ENCODE data around the gene ULK4.
"Not testable (repeated sequence)": the region's sequence is repeated elsewhere in the genome, so short reads cannot be mapped to it uniquely, and the experiment has no call there.

The ULK4 gene

DNA sequence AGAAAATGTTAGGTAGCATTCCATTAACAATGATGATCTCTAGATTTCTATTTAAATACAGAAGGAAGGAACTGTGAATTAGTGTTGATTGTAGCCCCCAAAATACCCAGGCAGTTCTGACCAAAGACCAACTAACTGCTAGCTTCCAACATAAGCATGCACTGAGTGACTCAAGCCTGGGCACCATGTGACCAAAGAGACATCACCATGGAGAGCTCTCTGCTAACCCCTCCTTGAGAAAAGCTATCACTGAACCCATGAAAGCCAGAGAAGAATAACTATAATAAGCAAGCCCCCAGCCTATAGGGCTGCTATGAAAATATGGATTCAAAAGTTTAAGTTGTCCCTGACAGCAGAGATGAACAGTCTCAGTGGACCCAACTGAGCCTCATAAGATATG lies 310.2 kb downstream of the ULK4 start:
- no peak for DNase-seq (ENCODE audit: extremely low read depth in 1 of 2, low read depth in 1 of 2)

DNA sequence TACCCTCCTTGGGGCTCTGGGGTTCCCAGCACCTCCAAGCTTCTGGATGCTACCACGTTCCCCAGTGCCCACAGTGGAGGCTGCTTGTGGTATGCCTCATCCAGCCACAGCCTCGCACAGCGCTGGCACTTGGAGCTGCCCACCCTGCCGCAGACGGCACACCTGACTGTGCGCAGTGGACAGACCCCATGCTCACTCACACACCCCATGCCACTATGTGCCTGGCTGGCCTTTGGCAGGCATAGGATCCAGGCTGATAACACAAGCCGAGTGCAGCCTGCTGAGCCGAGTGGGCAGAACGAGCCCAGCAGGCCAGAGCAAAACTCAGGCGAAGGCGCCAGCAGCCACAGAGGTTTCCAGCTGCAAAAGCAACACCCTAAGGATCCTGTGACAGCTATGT lies 311.5 kb downstream of the ULK4 start:
- DNase-seq (ENCODE audit: extremely low read depth in 1 of 2, low read depth in 1 of 2) = no peak

DNA sequence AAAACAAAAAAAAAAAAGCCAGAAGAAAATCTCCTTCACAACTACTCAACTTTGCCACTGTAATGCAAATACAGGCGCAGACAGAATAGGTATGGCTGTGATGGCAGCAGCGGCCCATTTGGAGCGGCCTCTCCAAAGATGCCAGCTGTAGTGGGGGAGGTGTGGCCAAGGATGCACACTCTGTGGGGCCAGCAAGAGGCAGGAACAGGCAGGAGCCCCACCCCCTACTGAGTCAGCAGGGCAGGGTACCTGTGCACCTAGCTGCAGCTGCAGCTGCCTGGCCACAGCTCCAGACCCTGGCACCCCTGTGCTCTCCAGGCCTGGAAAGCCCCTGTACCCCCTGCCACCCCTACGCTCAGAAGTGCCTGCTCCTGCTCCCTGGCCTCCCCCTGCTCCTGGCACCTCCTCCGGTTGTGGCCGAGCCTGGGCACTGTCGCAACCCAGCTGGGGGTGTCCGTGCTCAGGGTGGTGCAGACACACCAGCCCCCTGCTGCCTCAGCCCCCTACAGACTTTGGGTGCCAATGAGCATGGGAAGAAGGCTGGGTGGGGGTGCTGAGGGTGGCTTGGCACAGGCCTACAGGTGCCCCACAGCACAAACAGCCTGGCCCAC lies 312.7 kb downstream of the ULK4 start:
- no peak for DNase-seq (ENCODE audit: extremely low read depth in 1 of 2, low read depth in 1 of 2)

DNA sequence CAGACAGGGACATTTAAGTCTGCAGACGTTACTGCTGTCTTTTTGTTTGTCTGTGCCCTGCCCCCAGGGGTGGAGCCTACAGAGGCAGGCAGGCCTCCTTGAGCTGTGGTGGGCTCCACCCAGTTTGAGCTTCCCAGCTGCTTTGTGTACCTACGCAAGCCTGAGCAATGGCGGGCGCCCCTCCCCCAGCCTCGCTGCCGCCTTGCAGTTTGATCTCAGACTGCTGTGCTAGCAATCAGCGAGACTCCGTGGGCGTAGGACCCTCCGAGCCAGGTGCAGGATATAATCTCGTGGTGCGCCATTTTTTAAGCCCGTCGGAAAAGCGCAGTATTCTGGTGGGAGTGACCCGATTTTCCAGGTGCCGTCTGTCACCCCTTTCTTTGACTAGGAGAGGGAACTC lies 314.2 kb downstream of the ULK4 start:
- DNase-seq (ENCODE audit: extremely low read depth in 1 of 2, low read depth in 1 of 2) = not testable (repeated sequence)

DNA sequence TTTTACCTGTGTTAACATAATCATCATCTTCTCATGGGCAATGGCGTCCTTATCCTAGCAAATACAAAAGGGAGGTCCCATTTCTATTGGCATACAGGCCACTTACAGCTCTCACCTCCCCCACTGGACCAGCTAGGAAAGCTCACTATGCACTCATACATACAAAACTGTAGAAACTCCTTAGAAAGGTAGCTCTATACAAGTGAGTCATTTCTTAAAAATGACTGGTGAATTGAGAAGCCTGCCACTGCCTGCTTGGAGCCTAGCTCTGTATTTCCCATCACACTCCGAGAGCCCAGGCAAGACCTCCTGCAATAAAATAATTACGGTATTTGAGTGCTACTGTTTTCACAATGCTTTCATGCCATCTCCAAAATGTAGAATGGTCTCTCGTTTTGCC lies 321.8 kb downstream of the ULK4 start:
- no peak for DNase-seq (ENCODE audit: extremely low read depth in 1 of 2, low read depth in 1 of 2)

DNA sequence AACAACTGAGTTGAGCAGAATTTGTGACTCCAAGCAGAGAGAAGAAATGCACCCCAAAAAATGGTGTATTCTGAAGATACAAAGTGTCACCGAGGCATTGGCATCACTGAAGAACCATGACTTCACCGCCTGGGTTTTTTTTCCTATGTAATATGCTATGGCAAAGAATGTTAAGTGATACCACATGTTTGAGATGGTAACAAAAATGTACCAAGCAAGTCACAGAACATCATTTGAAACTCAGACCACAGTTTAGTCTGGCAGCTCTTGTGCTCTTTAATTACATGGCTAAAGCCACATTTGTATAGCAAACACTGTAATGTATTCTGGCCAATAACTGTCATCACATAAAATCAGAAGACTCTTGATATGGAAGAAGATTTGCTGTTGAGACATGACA lies 323.5 kb downstream of the ULK4 start:
- DNase-seq (ENCODE audit: extremely low read depth in 1 of 2, low read depth in 1 of 2) = no peak

DNA sequence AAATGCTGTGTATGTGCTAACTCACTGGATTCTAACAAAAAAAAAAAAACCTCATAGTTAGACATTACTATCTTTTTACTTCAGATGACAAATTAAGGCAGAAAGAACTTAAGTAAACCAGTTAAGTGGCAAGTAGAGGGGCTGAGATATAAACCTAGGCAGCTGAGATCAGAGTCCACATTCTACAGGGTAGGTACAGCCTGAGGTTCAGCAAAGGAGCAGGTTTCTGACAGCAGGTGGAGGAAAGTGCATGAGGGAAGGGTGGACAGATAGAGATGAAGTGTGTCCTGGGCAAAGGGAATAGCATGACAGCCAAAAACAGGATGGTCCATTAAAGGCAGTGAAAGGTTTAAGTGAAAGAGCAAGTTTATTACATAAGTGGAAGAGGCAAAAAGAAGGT lies 329.2 kb downstream of the ULK4 start:
- DNase-seq (ENCODE audit: extremely low read depth in 1 of 2, low read depth in 1 of 2) = no peak

DNA sequence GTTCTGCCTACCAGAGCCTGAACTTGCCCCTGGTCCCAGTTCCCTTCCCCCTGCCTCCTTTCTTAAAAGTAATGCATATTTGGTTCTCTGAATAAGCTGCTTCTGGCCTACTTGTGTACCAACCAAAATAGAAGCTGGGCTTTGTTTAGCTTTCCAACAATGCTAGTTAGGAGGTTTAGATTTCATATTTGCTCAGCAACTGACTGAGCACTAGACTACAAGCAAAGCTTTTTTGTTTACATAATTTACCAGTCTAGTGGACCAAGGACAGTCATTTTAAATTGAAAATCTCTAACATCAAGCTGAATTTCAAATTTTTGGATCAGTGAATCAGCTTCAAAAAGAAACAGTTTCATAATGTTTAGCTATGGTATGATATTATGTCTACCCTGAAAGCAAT lies 331.2 kb downstream of the ULK4 start:
- no peak for DNase-seq (ENCODE audit: extremely low read depth in 1 of 2, low read depth in 1 of 2)

DNA sequence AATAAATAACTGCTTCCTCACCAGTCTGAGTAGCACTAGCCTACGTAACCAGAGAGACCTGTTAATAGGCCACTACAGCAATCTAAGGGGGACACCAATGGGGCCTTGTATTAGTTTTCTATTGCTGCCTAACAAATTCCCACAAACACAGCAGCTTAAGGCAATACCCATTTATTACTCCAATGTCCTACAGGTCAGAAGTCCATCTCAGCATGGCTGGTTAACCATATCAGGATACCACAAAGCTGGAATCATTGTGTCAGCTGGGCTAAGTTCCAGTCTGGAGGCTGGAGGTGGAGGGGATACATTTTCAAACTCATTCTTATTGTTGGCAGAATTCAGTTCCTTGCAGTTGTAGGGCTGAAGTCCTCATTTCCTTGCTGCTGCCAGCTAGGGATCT lies 331.9 kb downstream of the ULK4 start:
- no peak for DNase-seq (ENCODE audit: extremely low read depth in 1 of 2, low read depth in 1 of 2)

DNA sequence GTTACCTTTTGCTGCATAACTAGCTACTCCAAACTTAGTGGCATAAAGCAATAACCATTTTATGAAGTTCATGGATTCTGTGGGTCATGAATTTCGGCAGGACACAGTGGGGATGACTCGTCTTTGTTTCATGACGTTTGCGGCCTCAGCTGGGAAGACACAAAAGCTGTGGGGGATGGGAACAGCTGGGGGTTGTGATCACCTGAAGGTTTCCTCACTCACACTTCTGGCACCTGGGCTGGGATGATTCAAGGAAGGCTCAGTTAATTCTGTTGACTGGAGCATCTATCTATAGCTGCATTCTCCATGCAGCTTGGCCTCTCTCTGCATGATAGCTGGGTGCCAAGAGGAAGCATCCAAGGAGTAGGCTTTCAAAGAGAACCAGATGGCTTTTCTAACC lies 332.8 kb downstream of the ULK4 start:
- DNase-seq (ENCODE audit: extremely low read depth in 1 of 2, low read depth in 1 of 2) = no peak

DNA sequence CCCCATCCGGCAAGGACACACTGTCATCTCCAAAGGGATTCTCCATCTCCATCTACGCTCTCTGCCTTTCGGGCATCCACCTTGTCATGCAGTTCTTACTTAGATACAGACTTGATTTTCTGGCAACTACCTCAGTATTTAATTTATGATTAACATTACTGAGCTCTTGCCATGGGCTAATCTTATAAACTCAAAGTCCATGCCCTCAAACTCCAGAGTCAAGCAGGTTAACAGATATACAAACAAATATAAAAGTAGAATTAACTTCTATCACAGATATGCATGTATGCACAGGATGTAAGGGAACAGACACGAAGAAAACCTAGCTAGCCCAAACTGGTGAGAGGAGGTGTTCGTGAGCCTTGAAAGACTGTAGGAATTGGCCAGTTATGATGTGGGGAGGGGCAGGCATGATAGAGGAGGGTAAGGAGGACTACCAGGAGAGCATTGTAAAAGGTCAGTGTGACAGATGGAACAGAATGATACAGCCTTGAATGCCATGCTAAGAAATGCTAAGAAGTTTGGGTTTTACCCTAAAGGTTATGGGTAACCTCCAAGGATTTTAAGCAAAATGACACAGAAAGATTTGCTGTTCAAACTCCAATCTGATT lies 334.3 kb downstream of the ULK4 start:
- DNase-seq (ENCODE audit: extremely low read depth in 1 of 2, low read depth in 1 of 2) = no peak

DNA sequence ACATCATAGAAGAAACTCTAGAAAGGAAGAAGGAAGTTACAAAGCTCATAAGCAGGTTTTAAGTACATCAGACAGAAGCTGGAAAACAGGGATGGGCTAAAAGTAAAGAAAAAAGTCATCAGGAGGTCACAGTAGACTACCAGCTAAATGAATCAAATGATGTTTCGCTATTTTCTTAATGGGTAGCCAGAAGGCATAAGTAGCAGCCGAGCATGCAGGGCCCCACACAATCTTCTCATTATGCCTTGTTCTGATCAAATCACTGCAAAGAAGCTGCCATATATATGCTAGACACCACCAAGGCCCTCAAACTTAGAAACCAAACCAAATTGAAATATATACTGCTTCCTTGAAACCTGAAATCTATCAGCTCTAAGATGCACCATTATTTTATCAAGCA lies 349.1 kb downstream of the ULK4 start:
- no peak for DNase-seq (ENCODE audit: extremely low read depth in 1 of 2, low read depth in 1 of 2)

DNA sequence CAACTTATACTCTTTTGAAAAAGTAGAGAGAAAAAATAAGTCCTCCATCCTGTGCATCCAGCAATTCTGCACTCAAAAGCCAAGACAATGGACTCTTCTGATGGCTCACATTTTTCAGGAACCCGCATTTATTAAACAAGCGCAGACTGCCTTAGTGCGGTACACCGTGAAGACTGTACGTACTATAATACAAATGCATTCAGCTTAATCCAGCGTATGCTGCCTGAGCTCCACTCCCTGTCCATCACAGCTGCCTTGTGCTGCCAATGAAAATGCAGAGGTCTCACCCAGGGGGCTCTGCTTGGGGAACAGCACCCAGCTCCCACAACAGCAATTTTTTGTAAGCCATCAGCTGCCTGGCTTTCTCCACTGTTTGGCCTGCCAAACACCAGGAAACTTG lies 350.9 kb downstream of the ULK4 start:
- DNase-seq (ENCODE audit: extremely low read depth in 1 of 2, low read depth in 1 of 2) = no peak

DNA sequence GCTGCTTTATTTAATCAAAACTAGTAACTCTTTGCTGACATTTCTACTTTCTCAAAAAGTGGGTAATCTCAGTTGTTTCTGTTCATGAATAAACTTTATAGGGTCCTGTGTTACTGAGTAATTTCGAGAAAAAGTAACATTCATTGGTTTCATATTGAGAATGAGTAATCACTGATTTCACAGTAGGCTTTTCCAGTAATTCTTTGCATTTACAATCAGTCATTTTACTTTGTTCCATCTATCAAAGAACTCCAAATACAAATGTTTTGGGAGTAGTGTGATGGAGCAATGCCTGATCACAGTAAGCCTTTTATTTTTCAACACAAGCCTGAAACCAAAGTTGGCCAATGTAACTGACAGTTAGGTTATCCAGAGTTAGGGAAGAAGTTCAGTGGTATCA lies 353.6 kb downstream of the ULK4 start:
- no peak for DNase-seq (ENCODE audit: extremely low read depth in 1 of 2, low read depth in 1 of 2)

DNA sequence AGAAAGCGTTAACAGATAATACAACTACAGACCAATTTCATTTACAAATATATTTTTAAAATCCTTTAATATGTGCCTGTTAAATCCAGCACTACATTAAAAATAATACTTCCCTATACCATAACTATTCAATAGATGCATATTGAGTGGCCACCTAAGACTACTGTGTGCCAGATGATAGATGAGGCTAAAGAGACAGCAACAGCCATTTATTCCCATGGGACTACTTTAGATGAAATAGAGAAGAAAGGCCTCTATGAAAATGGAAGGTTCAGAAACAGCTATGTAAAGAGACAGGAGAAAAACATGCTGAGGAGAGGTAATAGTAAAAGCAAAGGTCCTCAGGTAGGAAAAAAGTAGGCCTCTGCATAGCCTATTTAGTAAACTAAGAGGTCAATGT lies 358.1 kb downstream of the ULK4 start:
- DNase-seq (ENCODE audit: extremely low read depth in 1 of 2, low read depth in 1 of 2) = no peak

DNA sequence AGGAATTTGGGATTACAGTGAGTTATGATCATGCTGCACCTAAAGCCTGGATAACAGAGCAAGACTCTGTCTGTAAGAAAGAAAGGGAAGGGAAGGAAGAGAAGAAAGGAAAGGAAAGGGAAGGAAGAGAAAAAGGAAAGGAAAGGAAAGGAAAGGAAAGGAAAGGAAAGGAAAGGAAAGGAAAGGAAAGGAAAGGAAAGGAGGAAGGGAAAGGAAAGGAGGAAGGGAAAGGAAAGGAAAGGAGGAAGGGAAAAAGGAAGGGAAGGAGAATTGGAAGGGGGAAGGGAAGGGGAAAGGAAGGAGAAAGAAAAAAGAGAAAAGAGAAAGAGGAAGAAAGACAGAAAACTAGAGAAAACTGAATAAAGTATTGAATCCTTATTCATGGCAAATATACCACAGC lies 359.8 kb downstream of the ULK4 start:
- no peak for DNase-seq (ENCODE audit: extremely low read depth in 1 of 2, low read depth in 1 of 2)

DNA sequence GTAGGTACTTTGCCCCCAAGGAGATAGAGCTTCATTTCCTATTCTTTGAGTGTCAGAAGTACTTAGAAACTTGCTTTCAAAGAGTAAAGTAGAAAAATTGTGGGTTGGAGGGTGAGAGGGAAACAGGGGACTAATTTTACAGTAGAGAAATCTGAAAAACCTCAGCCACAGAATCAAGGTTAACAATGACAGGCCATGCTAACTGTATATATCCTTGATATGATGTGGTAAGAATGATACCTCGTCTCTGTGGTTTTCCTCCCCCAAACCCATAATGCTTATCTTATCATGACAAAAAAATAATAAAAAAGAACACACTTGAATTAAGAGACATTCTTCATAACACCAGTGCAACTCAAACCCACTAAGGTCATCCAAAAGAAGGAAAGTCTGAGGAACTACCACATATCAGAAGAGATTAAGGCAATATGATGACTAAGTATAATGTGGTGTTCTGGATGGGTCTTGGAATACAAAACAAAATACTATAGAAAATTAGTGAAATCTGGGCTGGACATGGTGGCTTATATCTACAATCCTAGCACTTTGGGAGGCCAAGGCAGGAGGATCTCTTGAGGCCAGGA lies 360.4 kb downstream of the ULK4 start:
- no peak for DNase-seq (ENCODE audit: extremely low read depth in 1 of 2, low read depth in 1 of 2)

DNA sequence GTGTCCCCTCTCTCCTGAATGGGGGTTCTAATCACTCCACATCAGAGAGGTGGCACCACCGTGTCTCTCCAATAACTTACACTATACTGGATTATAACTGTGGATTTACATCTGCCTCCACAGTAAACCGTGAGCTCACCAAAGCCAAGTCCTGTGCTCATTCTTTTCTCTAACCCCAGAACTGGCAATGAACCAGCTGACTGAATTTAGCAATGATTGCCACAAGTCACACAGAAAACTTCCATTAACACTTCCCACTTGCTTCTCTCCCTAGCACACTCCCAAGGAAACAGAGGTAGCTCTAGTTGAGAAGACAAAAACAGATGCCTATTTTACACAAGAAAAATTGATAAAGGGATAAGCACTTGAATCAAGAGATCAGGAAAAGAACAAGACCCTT lies 361.3 kb downstream of the ULK4 start:
- no peak for DNase-seq (ENCODE audit: extremely low read depth in 1 of 2, low read depth in 1 of 2)

DNA sequence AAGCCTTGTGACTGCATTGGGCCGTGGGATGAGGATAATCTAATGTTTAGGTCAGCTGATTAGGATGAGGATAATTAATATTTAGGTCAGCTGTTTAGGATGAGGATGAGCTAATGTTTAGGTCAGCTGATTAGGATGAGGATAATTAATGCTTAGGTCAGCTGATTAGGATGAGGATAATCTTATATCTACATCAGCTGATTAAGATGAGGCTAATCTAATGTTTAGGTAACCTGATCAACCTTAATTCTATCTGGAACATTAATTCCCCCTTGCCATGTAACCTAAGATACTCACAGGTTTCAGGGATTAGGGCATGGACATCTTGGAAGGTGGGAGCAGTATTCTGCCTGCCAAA lies 362.8 kb downstream of the ULK4 start:
- no peak for DNase-seq (ENCODE audit: extremely low read depth in 1 of 2, low read depth in 1 of 2)

DNA sequence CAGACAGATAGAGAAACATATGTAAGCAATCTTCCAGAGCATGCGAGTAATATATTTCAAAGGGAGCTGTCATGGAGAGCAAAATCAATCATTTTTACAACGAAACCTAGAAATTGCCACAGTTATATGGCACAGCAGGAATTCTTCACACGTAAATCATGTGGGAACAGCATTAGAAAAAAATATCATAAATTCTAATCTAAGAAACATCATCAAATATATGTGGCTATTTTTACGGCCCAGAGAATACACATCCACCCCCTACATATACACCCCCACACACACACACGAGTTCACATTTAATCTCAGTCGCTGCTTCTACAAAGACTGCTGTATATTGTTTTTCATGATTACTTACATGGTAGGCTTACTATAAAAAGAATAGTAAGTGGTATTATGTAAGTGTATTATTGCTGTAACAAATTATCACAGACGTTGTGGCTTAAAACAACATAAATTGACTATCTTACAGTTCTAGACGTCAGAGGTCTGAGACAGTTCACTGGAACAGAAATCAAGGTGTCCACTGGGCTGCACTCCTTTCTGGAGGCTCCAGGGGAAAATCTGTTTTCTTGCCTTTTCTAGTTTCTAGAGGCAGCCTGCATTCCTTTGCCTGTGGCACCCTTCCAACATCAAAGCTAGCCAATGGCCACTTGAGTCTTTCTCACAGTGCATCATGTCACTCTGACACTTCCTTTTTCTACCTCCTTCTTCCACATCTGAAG lies 363.3 kb downstream of the ULK4 start:
- no peak for DNase-seq (ENCODE audit: extremely low read depth in 1 of 2, low read depth in 1 of 2)

DNA sequence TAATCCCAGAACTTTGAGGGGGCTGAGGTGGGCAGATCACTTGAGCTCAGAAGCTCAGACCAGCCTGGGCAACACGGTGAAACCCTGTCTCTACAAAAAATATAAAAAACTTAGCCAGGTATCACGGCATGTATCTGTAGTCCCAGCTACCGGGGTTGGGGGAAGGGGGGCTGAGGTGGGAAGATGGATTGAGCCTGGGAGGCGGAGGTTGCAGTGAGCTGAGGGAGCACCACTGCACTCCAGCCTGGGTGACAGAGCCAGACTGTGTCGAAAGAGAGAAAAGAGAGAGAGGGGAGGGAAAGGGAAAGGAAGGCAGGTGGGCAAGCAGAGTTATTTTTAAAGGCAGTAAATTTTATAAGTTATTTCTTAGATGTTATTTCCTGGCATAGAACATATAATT lies 368.1 kb downstream of the ULK4 start:
- no peak for DNase-seq (ENCODE audit: extremely low read depth in 1 of 2, low read depth in 1 of 2)

DNA sequence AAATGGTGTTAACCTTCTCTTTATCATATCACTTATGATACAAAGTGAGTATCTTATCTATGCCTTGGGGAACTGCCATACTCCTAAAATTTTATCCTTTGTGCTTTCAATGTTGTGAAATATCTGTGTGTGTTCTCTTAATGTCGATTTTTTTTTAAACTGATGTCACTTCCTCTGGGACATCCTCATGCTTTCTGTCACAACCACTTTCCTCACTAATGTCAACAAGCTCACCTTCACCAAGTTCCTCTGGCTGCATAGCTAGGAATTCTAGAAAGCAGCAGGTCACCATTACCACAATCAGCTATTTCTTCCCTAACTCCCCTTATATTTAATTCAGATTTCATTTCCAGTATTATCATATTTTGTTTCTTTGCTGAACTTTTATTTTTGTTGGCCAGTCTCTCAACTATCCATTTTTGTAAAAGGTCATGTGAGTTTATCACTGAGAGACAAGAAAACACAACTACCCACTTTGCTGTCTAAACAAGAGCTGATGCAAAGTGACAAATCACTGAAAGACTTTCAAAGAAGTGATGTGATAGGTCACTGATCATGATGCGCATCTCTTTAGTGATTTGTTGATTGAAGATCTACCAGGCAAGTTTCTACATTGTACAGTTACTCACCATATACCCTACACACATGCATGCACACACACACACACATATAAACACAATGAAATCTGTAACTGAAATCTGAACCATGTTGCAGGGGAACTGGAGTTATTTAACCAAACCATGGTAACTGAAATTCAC lies 369.0 kb downstream of the ULK4 start:
- no peak for DNase-seq (ENCODE audit: extremely low read depth in 1 of 2, low read depth in 1 of 2)
